Colonic mucosa (tissue), 4 donors: ENCODE data around the gene BFSP2. TPM values are rescaled to one million over a fixed set of nuclear protein-coding genes. Genes with fewer than 3 reads are reported as not detected.

Experiments used
- DNase-seq: peaks from one replicate; pipeline ENCODE4 v3.0.0-alpha.2; 2020
- H3K27ac ChIP-seq: fragments of 200-600 bp; one replicate; pipeline ENCODE4 v1.8.0; 2021
- H3K27me3 ChIP-seq: fragments of 200-600 bp; one replicate; pipeline ENCODE4 v1.8.0; 2021
- H3K36me3 ChIP-seq: fragments of 200-600 bp; one replicate; pipeline ENCODE4 v1.8.0; 2021
- H3K4me1 ChIP-seq: fragments of 200-600 bp; one replicate; pipeline ENCODE4 v1.8.0; 2021; ENCODE audit warnings: mild to moderate bottlenecking
- H3K4me3 ChIP-seq: fragments of 200-600 bp; one replicate; pipeline ENCODE4 v1.8.0; 2021
- H3K9ac ChIP-seq, 2 donors: one replicate each; pipeline ENCODE4 v1.7.0; 2013; ENCODE audit warnings: control low read depth in 2 of 2, low read depth in 2 of 2, low read length in 2 of 2
- H3K9me3 ChIP-seq: fragments of 200-600 bp; one replicate; pipeline ENCODE4 v1.8.0; 2021
- intact Hi-C: fragments of 100-400 bp; cut with DNase I; formaldehyde crosslinking; loops from one replicate; pipeline ENCODE4 v1.14.1; 2022
- total RNA-seq, 2 donors: library from RNA; stranded (reverse); fragmentation: NEBNext Ultra II Directional in 1 of 2; extraction: Animal tissue kit (Norgen Biotek cat#: 25700) in 1 of 2; gene quantifications; one replicate each; pipeline ENCODE4 v1.2.1, GENCODE V29; 2021
- TF ChIP-seq, protein P1 (sequence below): fragments of 200-600 bp; IDR thresholded peaks from one replicate; pipeline ENCODE4 v1.8.0; 2022; ENCODE audit warnings: antibody characterized with exemption, mild to moderate bottlenecking
- donor health status: healthy.
- donor health status: DM: no; HTN: no; CAD: no.
- donor health status: DM: no; HTN: no; CAD: no.

Gene BFSP2
- under 1 TPM in 1 of 2 donors, not detected in 1; 0.64 TPM for total RNA-seq

DNA sequence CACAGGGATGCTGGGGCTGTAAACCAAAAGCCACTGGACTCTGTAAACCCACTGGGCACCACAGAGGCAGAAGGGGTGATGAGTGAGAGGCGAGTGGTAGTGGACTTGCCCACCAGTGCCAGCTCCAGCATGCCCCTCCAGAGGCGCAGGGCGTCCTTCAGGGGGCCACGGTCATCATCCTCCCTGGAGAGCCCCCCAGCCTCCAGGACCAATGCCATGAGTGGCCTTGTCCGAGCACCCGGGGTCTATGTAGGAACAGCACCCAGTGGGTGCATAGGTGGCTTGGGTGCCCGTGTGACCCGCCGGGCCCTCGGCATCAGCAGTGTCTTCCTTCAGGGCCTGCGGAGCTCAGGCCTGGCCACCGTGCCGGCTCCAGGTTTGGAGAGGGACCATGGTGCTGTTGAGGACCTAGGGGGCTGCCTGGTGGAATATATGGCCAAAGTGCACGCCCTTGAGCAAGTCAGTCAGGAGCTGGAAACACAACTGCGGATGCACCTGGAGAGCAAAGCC, at the start of gene BFSP2:
Gene BFSP2 (plus strand): TSS at position 51 of the 510 bp plus-strand sequence. CDS start 28 bp downstream, at position 79.
- TF ChIP-seq, protein P1, sequence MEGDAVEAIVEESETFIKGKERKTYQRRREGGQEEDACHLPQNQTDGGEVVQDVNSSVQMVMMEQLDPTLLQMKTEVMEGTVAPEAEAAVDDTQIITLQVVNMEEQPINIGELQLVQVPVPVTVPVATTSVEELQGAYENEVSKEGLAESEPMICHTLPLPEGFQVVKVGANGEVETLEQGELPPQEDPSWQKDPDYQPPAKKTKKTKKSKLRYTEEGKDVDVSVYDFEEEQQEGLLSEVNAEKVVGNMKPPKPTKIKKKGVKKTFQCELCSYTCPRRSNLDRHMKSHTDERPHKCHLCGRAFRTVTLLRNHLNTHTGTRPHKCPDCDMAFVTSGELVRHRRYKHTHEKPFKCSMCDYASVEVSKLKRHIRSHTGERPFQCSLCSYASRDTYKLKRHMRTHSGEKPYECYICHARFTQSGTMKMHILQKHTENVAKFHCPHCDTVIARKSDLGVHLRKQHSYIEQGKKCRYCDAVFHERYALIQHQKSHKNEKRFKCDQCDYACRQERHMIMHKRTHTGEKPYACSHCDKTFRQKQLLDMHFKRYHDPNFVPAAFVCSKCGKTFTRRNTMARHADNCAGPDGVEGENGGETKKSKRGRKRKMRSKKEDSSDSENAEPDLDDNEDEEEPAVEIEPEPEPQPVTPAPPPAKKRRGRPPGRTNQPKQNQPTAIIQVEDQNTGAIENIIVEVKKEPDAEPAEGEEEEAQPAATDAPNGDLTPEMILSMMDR = no peak
- Histone ChIP-seq H3K9me3 (no peaks in the 10 kb centered on the region), H3K4me1 (no peaks in the 10 kb centered on the region), H3K9ac (no peak within 1 kb of the TSS), H3K27ac (no peak within 1 kb of the TSS), H3K4me3 (no peak within 1 kb of the TSS), H3K36me3 (no peaks in the 10 kb centered on the region), H3K27me3 (no peaks in the 10 kb centered on the region)
- intact Hi-C loops = no loop called here
- no peak for DNase-seq

DNA sequence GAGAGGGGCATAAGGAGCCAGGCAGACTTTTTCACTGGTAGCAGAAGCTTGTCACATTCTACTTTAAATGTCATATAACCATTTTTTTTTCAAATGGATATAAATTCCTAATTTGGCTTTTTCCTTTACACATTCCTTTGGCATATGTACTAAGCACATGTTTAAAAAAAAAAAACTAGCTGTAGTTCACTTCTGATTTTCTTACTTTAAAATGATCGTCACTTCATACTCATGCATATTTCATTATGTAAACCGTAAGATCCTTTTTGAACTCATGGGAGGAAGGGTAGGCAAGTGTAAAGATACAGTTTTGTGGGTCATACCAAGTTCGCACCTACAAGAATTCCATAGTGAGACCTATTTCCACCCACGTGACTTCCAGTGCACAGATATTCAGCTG, 45.1 kb upstream of the BFSP2 start:
- no peak overlapping the region for H3K9ac ChIP-seq
- no peaks in the 10 kb centered on the region for H3K9me3 ChIP-seq
- intact Hi-C loops = no loop called here
- no peaks in the 10 kb centered on the region for H3K27me3 ChIP-seq
- DNase-seq = no peak
- no peak overlapping the region for H3K4me3 ChIP-seq
- no peak overlapping the region for H3K27ac ChIP-seq
- H3K4me1 ChIP-seq = no peaks in the 10 kb centered on the region
- TF ChIP-seq, protein P1 = no peak
- no peaks in the 10 kb centered on the region for H3K36me3 ChIP-seq

GRCh38 chr3:133360476-133360875, 39.4 kb upstream of the BFSP2 start:
- intact Hi-C loops = no loop called here
- TF ChIP-seq, protein P1 = no peak
- Histone ChIP-seq H3K27me3 (no peaks in the 10 kb centered on the region), H3K36me3 (no peaks in the 10 kb centered on the region), H3K27ac (no peak overlapping the region), H3K9me3 (no peaks in the 10 kb centered on the region), H3K4me3 (no peak overlapping the region), H3K4me1 (no peaks in the 10 kb centered on the region), H3K9ac (no peak overlapping the region)
- no peak for DNase-seq

- Histone ChIP-seq H3K9me3 (no peaks in the 10 kb centered on the region), H3K27me3 (no peaks in the 10 kb centered on the region), H3K4me3 (no peak overlapping the region), H3K4me1 (no peaks in the 10 kb centered on the region), H3K9ac (no peak overlapping the region), H3K27ac (no peak overlapping the region), H3K36me3 (no peaks in the 10 kb centered on the region)
- intact Hi-C loops = no loop called here
- DNase-seq = no peak
- TF ChIP-seq, protein P1 = no peak
These were observed 38.8 kb upstream of the BFSP2 start for GRCh38 chr3:133361011-133361410.

- Histone ChIP-seq H3K36me3 (no peaks in the 10 kb centered on the region), H3K9me3 (no peaks in the 10 kb centered on the region), H3K9ac (no peak overlapping the region), H3K4me1 (no peaks in the 10 kb centered on the region), H3K27ac (no peak overlapping the region), H3K4me3 (no peak overlapping the region), H3K27me3 (no peaks in the 10 kb centered on the region)
- DNase-seq = no peak
- TF ChIP-seq, protein P1 = no peak
- intact Hi-C loops = no loop called here
These were observed 38.4 kb upstream of the BFSP2 start for GRCh38 chr3:133361435-133361834.
